ENCODE results near the gene CARD11.

Gene CARD11

GRCh38 chr7:2878306-2878705, 165.4 kb downstream of the CARD11 start:
- Mint-ChIP-seq H3K9me3 (no peaks in the 10 kb centered on the region), H3K27me3 (no peaks in the 10 kb centered on the region), H3K27ac (peak overlapping the region in 1 of 2 donors; percentile 20), H3K4me1 (peaks cover 28% of the 10 kb centered on the region), H3K4me3 (peak overlapping the region in 1 of 2 donors; percentile 27)
- DNase-seq: no peak
- ATAC-seq: no peak

- no peaks in the 10 kb centered on the region for H3K9me3 Mint-ChIP-seq
- no peak overlapping the region for H3K4me3 Mint-ChIP-seq
- DNase-seq (no peak), ATAC-seq (no peak)
- H3K27me3 Mint-ChIP-seq: no peaks in the 10 kb centered on the region
- H3K27ac Mint-ChIP-seq: peak overlapping the region in 1 of 2 donors; percentile 9
- H3K4me1 Mint-ChIP-seq: peaks cover 44% of the 10 kb centered on the region
Observed at GRCh38 chr7:2876031-2876731, 167.5 kb downstream of the CARD11 start.

GRCh38 chr7:2873686-2874551, 169.7 kb downstream of the CARD11 start:
- no peak for DNase-seq
- Mint-ChIP-seq H3K4me1 (peaks cover 63% of the 10 kb centered on the region), H3K27me3 (no peaks in the 10 kb centered on the region), H3K9me3 (no peaks in the 10 kb centered on the region), H3K4me3 (no peak overlapping the region), H3K27ac (peak overlapping the region; percentile 94 to 95)
- ATAC-seq: no peak

DNA sequence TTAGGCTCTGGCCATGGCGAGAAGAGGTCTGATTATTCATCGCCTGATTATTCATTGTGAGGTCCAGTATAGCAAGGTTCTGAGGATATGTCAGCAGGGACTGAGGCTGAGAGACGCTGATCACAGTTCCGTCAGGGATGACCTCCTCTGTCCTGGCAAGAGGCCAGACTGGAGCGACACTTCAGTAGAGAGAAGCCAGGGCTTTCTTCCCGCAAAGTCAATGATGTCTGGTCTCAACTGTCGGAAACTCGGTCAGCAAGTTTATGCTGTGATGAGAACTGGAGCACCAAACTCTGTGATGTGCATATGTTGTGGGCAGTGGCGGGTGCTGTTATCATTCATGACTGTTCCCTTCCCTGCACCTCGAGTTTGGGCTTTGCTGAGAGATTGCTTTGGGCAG, 170.5 kb downstream of the CARD11 start:
- H3K9me3 Mint-ChIP-seq: no peaks in the 10 kb centered on the region
- H3K4me1 Mint-ChIP-seq: peaks cover 56% of the 10 kb centered on the region
- ATAC-seq (no peak), DNase-seq (no peak)
- no peaks in the 10 kb centered on the region for H3K27me3 Mint-ChIP-seq
- H3K4me3 Mint-ChIP-seq: no peak overlapping the region
- H3K27ac Mint-ChIP-seq: peak overlapping the region in 1 of 2 donors; percentile 94

DNA sequence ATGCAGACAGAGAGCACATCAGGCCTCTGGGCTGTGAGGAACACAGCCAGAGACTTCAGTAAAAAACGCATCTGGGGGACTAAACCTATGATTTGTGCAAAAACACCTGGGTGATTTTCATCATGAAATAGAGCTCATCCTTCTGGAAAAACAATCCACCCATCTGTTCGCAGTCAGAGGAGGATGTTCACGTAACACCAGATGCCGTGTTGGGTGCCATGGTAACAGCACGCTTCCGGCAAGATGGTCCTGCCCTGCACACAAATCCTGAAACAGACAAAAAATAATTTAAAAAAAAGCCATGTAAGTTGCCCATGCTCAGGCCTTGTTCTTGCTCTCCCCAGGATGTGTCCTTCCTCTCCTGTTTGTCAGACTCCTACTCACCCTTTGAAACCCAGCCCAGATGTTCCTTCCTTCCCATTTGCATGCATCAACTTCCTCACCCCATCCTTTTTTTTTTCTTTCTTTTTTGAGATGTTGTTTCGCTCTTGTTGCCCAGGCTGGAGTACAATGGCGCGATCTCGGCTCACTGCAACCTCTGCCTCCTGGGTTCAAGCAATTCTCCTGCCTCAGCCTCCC, 171.3 kb downstream of the CARD11 start:
- ATAC-seq: no peak
- Mint-ChIP-seq H3K27ac (no peak overlapping the region), H3K27me3 (no peaks in the 10 kb centered on the region), H3K4me3 (no peak overlapping the region), H3K9me3 (no peaks in the 10 kb centered on the region), H3K4me1 (peaks cover 53% of the 10 kb centered on the region)
- no peak for DNase-seq

GRCh38 chr7:2870471-2870931, 173.2 kb downstream of the CARD11 start:
- ATAC-seq (peak; percentile 85), DNase-seq (peak; percentile 13 to 52)
- H3K27me3 Mint-ChIP-seq: no peaks in the 10 kb centered on the region
- H3K4me1 Mint-ChIP-seq: peaks cover 47% of the 10 kb centered on the region
- peak overlapping the region; percentile 0 to 75 for H3K27ac Mint-ChIP-seq
- H3K4me3 Mint-ChIP-seq: peak overlapping the region; percentile 34 to 41
- no peaks in the 10 kb centered on the region for H3K9me3 Mint-ChIP-seq

GRCh38 chr7:2869981-2870380, 173.7 kb downstream of the CARD11 start:
- Mint-ChIP-seq H3K4me1 (peaks cover 49% of the 10 kb centered on the region), H3K27me3 (no peaks in the 10 kb centered on the region), H3K4me3 (no peak overlapping the region), H3K9me3 (no peaks in the 10 kb centered on the region), H3K27ac (peak overlapping the region in 1 of 2 donors; percentile 27)
- ATAC-seq (peak; percentile 14), DNase-seq (no peak)

GRCh38 chr7:2866601-2867000, 177.1 kb downstream of the CARD11 start:
- DNase-seq: no peak
- ATAC-seq: no peak
- Mint-ChIP-seq H3K4me3 (no peak overlapping the region), H3K27me3 (no peaks in the 10 kb centered on the region), H3K9me3 (no peaks in the 10 kb centered on the region), H3K4me1 (peaks cover 58% of the 10 kb centered on the region), H3K27ac (no peak overlapping the region)

GRCh38 chr7:2864999-2865670, 178.5 kb downstream of the CARD11 start:
- no peaks in the 10 kb centered on the region for H3K27me3 Mint-ChIP-seq
- H3K4me3 Mint-ChIP-seq: peak overlapping the region; percentile 31 to 50
- H3K27ac Mint-ChIP-seq: peak overlapping the region in 1 of 2 donors; percentile 29
- H3K9me3 Mint-ChIP-seq: no peaks in the 10 kb centered on the region
- ATAC-seq (peak; percentile 5), DNase-seq (peak; percentile 73 to 76)
- peaks cover 43% of the 10 kb centered on the region for H3K4me1 Mint-ChIP-seq

GRCh38 chr7:2864204-2864985, 179.3 kb downstream of the CARD11 start:
- Mint-ChIP-seq H3K9me3 (no peaks in the 10 kb centered on the region), H3K27me3 (no peaks in the 10 kb centered on the region), H3K4me1 (peaks cover 36% of the 10 kb centered on the region), H3K27ac (peak overlapping the region; percentile 29 to 96), H3K4me3 (peak overlapping the region; percentile 80 to 85)
- DNase-seq: no peak
- ATAC-seq: no peak

- peaks cover 31% of the 10 kb centered on the region for H3K4me1 Mint-ChIP-seq
- DNase-seq: peak; percentile 79 to 91
- no peaks in the 10 kb centered on the region for H3K9me3 Mint-ChIP-seq
- peak; percentile 99 for ATAC-seq
- H3K27me3 Mint-ChIP-seq: no peaks in the 10 kb centered on the region
- H3K27ac Mint-ChIP-seq: peak overlapping the region; percentile 96 to 97
- H3K4me3 Mint-ChIP-seq: peak overlapping the region; percentile 80 to 85
Observed at GRCh38 chr7:2863461-2864066, 180.1 kb downstream of the CARD11 start.

DNA sequence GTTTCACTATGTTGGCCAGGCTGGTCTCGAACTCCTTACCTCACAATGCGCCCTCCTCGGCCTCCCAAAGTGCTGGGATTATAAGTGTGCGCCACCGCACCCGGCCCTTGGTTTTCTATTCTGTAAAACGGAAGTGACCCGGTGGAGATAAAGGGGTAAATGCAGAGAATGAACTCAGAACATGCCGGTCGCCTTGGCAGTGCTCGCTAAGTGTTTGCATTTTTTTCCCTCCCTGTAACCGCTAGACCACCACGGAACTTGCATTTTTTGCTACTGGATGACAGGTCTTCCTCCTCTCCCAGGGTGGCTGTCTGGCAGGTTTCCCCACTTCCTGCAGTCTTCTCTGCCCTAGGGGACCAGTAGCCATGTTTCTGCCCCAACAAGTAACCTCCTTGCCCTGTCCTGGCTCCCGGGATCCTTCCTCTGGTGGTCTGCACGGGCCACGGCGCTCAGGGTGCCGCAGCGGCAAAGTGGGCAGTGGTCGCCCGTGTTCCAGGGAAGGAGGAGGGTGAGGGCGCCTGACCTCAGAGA, 180.8 kb downstream of the CARD11 start:
- DNase-seq (peak; percentile 21 to 56), ATAC-seq (peak; percentile 21)
- Mint-ChIP-seq H3K27ac (peak overlapping the region; percentile 96 to 97), H3K27me3 (no peaks in the 10 kb centered on the region), H3K4me1 (peaks cover 31% of the 10 kb centered on the region), H3K4me3 (peak overlapping the region; percentile 80 to 85), H3K9me3 (no peaks in the 10 kb centered on the region)

- peak overlapping the region in 1 of 2 donors; percentile 34 for H3K27ac Mint-ChIP-seq
- DNase-seq (no peak), ATAC-seq (no peak)
- peaks cover 31% of the 10 kb centered on the region for H3K4me1 Mint-ChIP-seq
- no peaks in the 10 kb centered on the region for H3K27me3 Mint-ChIP-seq
- no peak overlapping the region for H3K4me3 Mint-ChIP-seq
- H3K9me3 Mint-ChIP-seq: no peaks in the 10 kb centered on the region
Observed at GRCh38 chr7:2861509-2861908, 182.2 kb downstream of the CARD11 start.

- DNase-seq: no peak
- Mint-ChIP-seq H3K27me3 (no peaks in the 10 kb centered on the region), H3K27ac (no peak overlapping the region), H3K4me3 (no peak overlapping the region), H3K4me1 (peaks cover 31% of the 10 kb centered on the region), H3K9me3 (no peaks in the 10 kb centered on the region)
- ATAC-seq: no peak
Observed at GRCh38 chr7:2860627-2861133, 183.0 kb downstream of the CARD11 start.

Measured in stimulated activated naive CD8-positive, alpha-beta T cell treated with anti-CD3 and anti-CD28 coated beads, Interleukin-15, amount 100 ng/mL, for 72 hours (primary cell).